NB4 (cell line): ENCODE results near the gene LDLRAD4.

Experiments
- DNase-seq: peaks from one replicate; pipeline ENCODE4 v3.0.0; 2010; ENCODE audit warnings: low read depth
- H3K4me3 ChIP-seq: one replicate; pipeline ENCODE4 v1.5.1; 2011; ENCODE audit warnings: mild to moderate bottlenecking, low read depth, low read length, moderate library complexity
- MAX ChIP-seq: IDR thresholded peaks from 2 replicates; pipeline ENCODE4 v1.6.1; 2011; ENCODE audit warnings: low read depth, low read length
- MYC ChIP-seq: IDR thresholded peaks from 2 replicates; pipeline ENCODE4 v1.6.1; 2011; ENCODE audit warnings: low read depth, low read length
- POLR2A ChIP-seq: IDR thresholded peaks from 2 replicates; pipeline ENCODE4 v1.6.1; 2011; ENCODE audit warnings: mild to moderate bottlenecking; ENCODE audit not compliant: insufficient read length; ENCODE audit errors: extremely low read depth
- TF ChIP-seq, protein P1 (sequence below): IDR thresholded peaks from one replicate; pipeline ENCODE4 v1.5.1; 2012; ENCODE audit warnings: low read depth, low read length

Gene LDLRAD4

DNA sequence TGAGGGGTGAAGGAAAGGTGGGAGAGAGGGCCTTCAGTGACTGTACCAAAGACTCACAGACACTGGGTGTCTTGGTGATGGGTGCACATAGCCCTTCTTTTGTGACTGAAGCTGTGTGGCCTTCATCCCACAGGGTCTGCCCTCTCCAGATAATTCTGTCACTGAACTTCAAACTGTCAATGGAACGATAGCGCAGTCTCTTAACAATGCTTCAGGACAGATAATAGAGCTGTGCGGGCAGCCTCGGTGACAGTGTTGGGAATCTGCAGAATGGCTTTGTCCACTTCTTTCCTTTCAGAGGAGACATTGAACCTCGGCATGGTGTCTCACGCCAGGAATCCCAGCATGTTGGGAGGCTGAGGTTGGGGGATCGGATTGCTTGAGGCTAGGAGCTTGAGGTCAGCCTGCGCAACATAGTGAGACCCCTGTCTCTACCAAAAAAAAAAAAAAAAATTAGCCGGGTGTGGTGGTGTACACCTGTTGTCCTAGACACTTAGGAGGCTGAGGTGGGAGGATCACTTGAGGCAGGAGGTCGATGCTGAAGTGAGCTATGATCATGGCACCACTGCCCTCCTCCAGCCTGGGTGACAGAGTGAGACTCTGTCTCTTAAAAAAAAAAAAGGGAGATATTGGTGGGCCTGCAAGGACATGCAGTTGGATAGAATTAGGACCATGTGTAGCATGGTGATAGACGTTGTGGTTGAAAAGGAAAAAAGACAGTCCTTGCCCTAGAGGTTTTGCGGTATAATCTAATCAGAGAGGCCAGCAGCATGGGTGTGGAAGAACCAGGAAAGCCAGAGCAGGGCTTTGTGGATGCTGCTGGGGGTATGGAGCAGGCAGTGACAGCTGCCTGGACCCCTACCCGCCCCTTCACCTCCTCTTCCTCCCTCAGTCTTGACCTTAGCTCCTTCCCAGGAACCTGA is 91.4 kb downstream of the LDLRAD4 start:
- H3K4me3 ChIP-seq = no peak overlapping the region
- TF ChIP-seq, protein P1, sequence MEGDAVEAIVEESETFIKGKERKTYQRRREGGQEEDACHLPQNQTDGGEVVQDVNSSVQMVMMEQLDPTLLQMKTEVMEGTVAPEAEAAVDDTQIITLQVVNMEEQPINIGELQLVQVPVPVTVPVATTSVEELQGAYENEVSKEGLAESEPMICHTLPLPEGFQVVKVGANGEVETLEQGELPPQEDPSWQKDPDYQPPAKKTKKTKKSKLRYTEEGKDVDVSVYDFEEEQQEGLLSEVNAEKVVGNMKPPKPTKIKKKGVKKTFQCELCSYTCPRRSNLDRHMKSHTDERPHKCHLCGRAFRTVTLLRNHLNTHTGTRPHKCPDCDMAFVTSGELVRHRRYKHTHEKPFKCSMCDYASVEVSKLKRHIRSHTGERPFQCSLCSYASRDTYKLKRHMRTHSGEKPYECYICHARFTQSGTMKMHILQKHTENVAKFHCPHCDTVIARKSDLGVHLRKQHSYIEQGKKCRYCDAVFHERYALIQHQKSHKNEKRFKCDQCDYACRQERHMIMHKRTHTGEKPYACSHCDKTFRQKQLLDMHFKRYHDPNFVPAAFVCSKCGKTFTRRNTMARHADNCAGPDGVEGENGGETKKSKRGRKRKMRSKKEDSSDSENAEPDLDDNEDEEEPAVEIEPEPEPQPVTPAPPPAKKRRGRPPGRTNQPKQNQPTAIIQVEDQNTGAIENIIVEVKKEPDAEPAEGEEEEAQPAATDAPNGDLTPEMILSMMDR = no peak
- no peak for TF ChIP-seq POLR2A
- no peak for TF ChIP-seq MYC
- TF ChIP-seq MAX = no peak
- DNase-seq = no peak

- H3K4me3 ChIP-seq = no peak overlapping the region
- no peak for TF ChIP-seq POLR2A
- TF ChIP-seq, protein P1 = no peak
- TF ChIP-seq MYC = no peak
- no peak for TF ChIP-seq MAX
- no peak for DNase-seq
These were observed 92.6 kb downstream of the LDLRAD4 start for GRCh38 chr18:13311193-13311592.

GRCh38 chr18:13312515-13312914 is 94.0 kb downstream of the LDLRAD4 start:
- no peak overlapping the region for H3K4me3 ChIP-seq
- no peak for DNase-seq
- no peak for TF ChIP-seq POLR2A
- no peak for TF ChIP-seq MAX
- no peak for TF ChIP-seq MYC
- TF ChIP-seq, protein P1 = no peak

GRCh38 chr18:13313006-13313686 is 94.6 kb downstream of the LDLRAD4 start:
- TF ChIP-seq POLR2A = no peak
- TF ChIP-seq, protein P1 = no peak
- TF ChIP-seq MYC = no peak
- no peak for TF ChIP-seq MAX
- no peak for DNase-seq
- no peak overlapping the region for H3K4me3 ChIP-seq

- no peak overlapping the region for H3K4me3 ChIP-seq
- no peak for DNase-seq
- TF ChIP-seq MAX (no peak), POLR2A (no peak), MYC (no peak)
- TF ChIP-seq, protein P1 = no peak
These were observed 96.4 kb downstream of the LDLRAD4 start for GRCh38 chr18:13315000-13315399.
